Measurements from ENCODE around the gene LIMA1.

Gene LIMA1

DNA sequence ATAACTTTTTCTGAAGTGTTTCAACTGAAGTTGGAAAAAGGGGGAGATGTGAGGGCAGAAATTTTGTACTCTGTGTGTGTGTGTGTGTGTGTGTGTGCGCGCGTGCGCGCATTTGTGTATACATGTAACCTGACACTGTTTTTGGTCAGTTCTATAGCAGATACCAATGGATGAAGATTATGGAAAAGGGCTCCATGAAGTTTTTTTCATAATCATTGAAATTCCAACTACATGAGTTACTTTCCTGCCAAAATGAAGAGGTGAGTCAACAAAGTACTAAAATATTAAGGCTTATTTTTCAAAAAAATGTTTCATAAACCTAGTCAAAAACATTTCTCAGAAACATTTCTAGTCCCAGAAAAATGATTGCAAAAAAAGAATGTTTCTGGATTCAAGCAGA is 90.4 kb downstream of the LIMA1 start:
- Histone ChIP-seq H3K9me3 (ENCODE audit: control extremely low read depth in 1 of 5, control insufficient read depth in 4 of 5, insufficient read depth in 2 of 5, low read depth in 1 of 5, low read length in 4 of 5) (no peaks in the 10 kb centered on the region), H3K27ac (ENCODE audit: insufficient read depth in 1 of 2, low read depth in 1 of 2, low read length in 2 of 2, poor library complexity in 1 of 2, severe bottlenecking in 2 of 2) (no peak overlapping the region), H3K4me1 (ENCODE audit: control extremely low read depth in 1 of 4, control insufficient read depth in 4 of 4, insufficient read depth in 4 of 4, low read length in 3 of 4) (no peaks in the 10 kb centered on the region), H3K4me3 (ENCODE audit: control insufficient read depth in 1 of 7, extremely low read depth in 1 of 7, insufficient read depth in 4 of 7, low read depth in 2 of 7, low read length in 6 of 7) (no peak overlapping the region), H3K36me3 (ENCODE audit: control insufficient read depth in 4 of 4, insufficient read depth in 4 of 4, low read length in 3 of 4) (peaks cover 5 to 31% (median 13%) of the 10 kb centered on the region in 4 experiments), H3K27me3 (replicated peaks in 2 of 5; ENCODE audit: control insufficient read depth in 4 of 5, insufficient read depth in 5 of 5, low read length in 4 of 5) (no peaks in the 10 kb centered on the region)
- POLR2A ChIA-PET = no interaction called here
- DNase-seq = no peak
- no CpG with 5 or more reads among the region's 5 CpGs for WGBS (ENCODE audit: insufficient coverage)
- CTCF ChIA-PET = no interaction called here

- H3K27ac ChIP-seq (ENCODE audit: insufficient read depth in 1 of 2, low read depth in 1 of 2, low read length in 2 of 2, poor library complexity in 1 of 2, severe bottlenecking in 2 of 2) = no peak overlapping the region
- H3K4me3 ChIP-seq (ENCODE audit: control insufficient read depth in 1 of 7, extremely low read depth in 1 of 7, insufficient read depth in 4 of 7, low read depth in 2 of 7, low read length in 6 of 7) = no peak overlapping the region
- ChIA-PET POLR2A (no interaction called here), CTCF (no interaction called here)
- H3K4me1 ChIP-seq (ENCODE audit: control extremely low read depth in 1 of 4, control insufficient read depth in 4 of 4, insufficient read depth in 4 of 4, low read length in 3 of 4) = no peaks in the 10 kb centered on the region
- H3K9me3 ChIP-seq (ENCODE audit: control extremely low read depth in 1 of 5, control insufficient read depth in 4 of 5, insufficient read depth in 2 of 5, low read depth in 1 of 5, low read length in 4 of 5) = no peaks in the 10 kb centered on the region
- peaks cover 5 to 29% (median 13%) of the 10 kb centered on the region in 4 experiments for H3K36me3 ChIP-seq (ENCODE audit: control insufficient read depth in 4 of 4, insufficient read depth in 4 of 4, low read length in 3 of 4)
- no peak for DNase-seq
- no peaks in the 10 kb centered on the region for H3K27me3 ChIP-seq (replicated peaks in 2 of 5; ENCODE audit: control insufficient read depth in 4 of 5, insufficient read depth in 5 of 5, low read length in 4 of 5)
- 100% methylated on average over 3 of the region's 4 CpGs for WGBS (ENCODE audit: insufficient coverage)
These were observed 91.1 kb downstream of the LIMA1 start for GRCh38 chr12:50192236-50192635.

DNA sequence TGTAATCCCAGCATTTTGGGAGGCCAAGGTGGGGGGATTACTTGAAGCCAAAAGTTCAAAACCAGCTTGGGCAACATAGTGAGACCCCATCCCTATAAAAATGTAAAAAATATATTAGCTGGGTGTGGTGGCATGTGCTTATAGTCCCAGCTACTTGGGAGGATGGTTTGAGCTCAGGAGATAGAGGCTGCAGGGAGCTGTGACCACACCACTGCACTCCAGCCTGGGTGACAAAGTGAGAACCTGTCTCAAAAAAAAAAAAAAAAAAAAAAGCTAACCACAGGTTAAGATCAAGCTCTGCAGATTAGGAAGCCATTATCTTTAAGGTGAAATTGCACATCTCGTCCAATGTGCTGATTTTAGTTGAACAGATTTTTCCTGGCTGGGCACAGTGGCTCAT is 92.5 kb downstream of the LIMA1 start:
- ChIA-PET CTCF (interaction anchor here (0.9 to 1.2 kb wide), 2 partner anchors 13 to 123 kb away, joined by 3 to 4 read pairs; no protein-coding TSS in a partner anchor), POLR2A (interaction anchor here (0.6 kb wide), 1 partner anchor 534 kb away, joined by 5 read pairs; no protein-coding TSS in a partner anchor)
- no peak for DNase-seq
- no peaks in the 10 kb centered on the region for H3K9me3 ChIP-seq (ENCODE audit: control extremely low read depth in 1 of 5, control insufficient read depth in 4 of 5, insufficient read depth in 2 of 5, low read depth in 1 of 5, low read length in 4 of 5)
- no peak overlapping the region for H3K4me3 ChIP-seq (ENCODE audit: control insufficient read depth in 1 of 7, extremely low read depth in 1 of 7, insufficient read depth in 4 of 7, low read depth in 2 of 7, low read length in 6 of 7)
- peaks cover 5 to 24% (median 10%) of the 10 kb centered on the region in 4 experiments for H3K36me3 ChIP-seq (ENCODE audit: control insufficient read depth in 4 of 4, insufficient read depth in 4 of 4, low read length in 3 of 4)
- WGBS (ENCODE audit: insufficient coverage) = 100% methylated on average over 1 of the region's 1 CpG
- no peaks in the 10 kb centered on the region for H3K4me1 ChIP-seq (ENCODE audit: control extremely low read depth in 1 of 4, control insufficient read depth in 4 of 4, insufficient read depth in 4 of 4, low read length in 3 of 4)
- no peaks in the 10 kb centered on the region for H3K27me3 ChIP-seq (replicated peaks in 2 of 5; ENCODE audit: control insufficient read depth in 4 of 5, insufficient read depth in 5 of 5, low read length in 4 of 5)
- H3K27ac ChIP-seq (ENCODE audit: insufficient read depth in 1 of 2, low read depth in 1 of 2, low read length in 2 of 2, poor library complexity in 1 of 2, severe bottlenecking in 2 of 2) = no peak overlapping the region

- CTCF ChIA-PET = interaction anchor here (0.6 kb wide), 1 partner anchor 27 kb away, joined by 3 read pairs; no protein-coding TSS in a partner anchor
- H3K4me3 ChIP-seq (ENCODE audit: control insufficient read depth in 1 of 7, extremely low read depth in 1 of 7, insufficient read depth in 4 of 7, low read depth in 2 of 7, low read length in 6 of 7) = no peak overlapping the region
- H3K27ac ChIP-seq (ENCODE audit: insufficient read depth in 1 of 2, low read depth in 1 of 2, low read length in 2 of 2, poor library complexity in 1 of 2, severe bottlenecking in 2 of 2) = no peak overlapping the region
- H3K36me3 ChIP-seq (ENCODE audit: control insufficient read depth in 4 of 4, insufficient read depth in 4 of 4, low read length in 3 of 4) = peaks cover 5 to 22% (median 11%) of the 10 kb centered on the region in 4 experiments
- no peaks in the 10 kb centered on the region for H3K4me1 ChIP-seq (ENCODE audit: control extremely low read depth in 1 of 4, control insufficient read depth in 4 of 4, insufficient read depth in 4 of 4, low read length in 3 of 4)
- POLR2A ChIA-PET = no interaction called here
- H3K9me3 ChIP-seq (ENCODE audit: control extremely low read depth in 1 of 5, control insufficient read depth in 4 of 5, insufficient read depth in 2 of 5, low read depth in 1 of 5, low read length in 4 of 5) = no peaks in the 10 kb centered on the region
- no peaks in the 10 kb centered on the region for H3K27me3 ChIP-seq (replicated peaks in 2 of 5; ENCODE audit: control insufficient read depth in 4 of 5, insufficient read depth in 5 of 5, low read length in 4 of 5)
- 92% methylated on average over 2 of the region's 5 CpGs for WGBS (ENCODE audit: insufficient coverage)
- DNase-seq = no peak
These were observed 94.3 kb downstream of the LIMA1 start for GRCh38 chr12:50188875-50189575.

- no peaks in the 10 kb centered on the region for H3K9me3 ChIP-seq (ENCODE audit: control extremely low read depth in 1 of 5, control insufficient read depth in 4 of 5, insufficient read depth in 2 of 5, low read depth in 1 of 5, low read length in 4 of 5)
- CTCF ChIA-PET = interaction anchor here (1.1 kb wide), 2 partner anchors 10 to 114 kb away, joined by 3 to 4 read pairs; no protein-coding TSS in a partner anchor
- POLR2A ChIA-PET = interaction anchor here (0.5 kb wide), 1 partner anchor 106 kb away, joined by 3 read pairs; no protein-coding TSS in a partner anchor
- H3K27ac ChIP-seq (ENCODE audit: insufficient read depth in 1 of 2, low read depth in 1 of 2, low read length in 2 of 2, poor library complexity in 1 of 2, severe bottlenecking in 2 of 2) = no peak overlapping the region
- no peak for DNase-seq
- H3K4me3 ChIP-seq (ENCODE audit: control insufficient read depth in 1 of 7, extremely low read depth in 1 of 7, insufficient read depth in 4 of 7, low read depth in 2 of 7, low read length in 6 of 7) = no peak overlapping the region
- peaks cover 5 to 24% (median 11%) of the 10 kb centered on the region in 4 experiments for H3K36me3 ChIP-seq (ENCODE audit: control insufficient read depth in 4 of 4, insufficient read depth in 4 of 4, low read length in 3 of 4)
- H3K27me3 ChIP-seq (replicated peaks in 2 of 5; ENCODE audit: control insufficient read depth in 4 of 5, insufficient read depth in 5 of 5, low read length in 4 of 5) = no peaks in the 10 kb centered on the region
- WGBS (ENCODE audit: insufficient coverage) = 97% methylated on average over 4 of the region's 4 CpGs
- no peaks in the 10 kb centered on the region for H3K4me1 ChIP-seq (ENCODE audit: control extremely low read depth in 1 of 4, control insufficient read depth in 4 of 4, insufficient read depth in 4 of 4, low read length in 3 of 4)
These were observed 95.0 kb downstream of the LIMA1 start for GRCh38 chr12:50188241-50188781.

GRCh38 chr12:50187084-50187900 is 96.0 kb downstream of the LIMA1 start:
- 96% methylated on average over 3 of the region's 7 CpGs for WGBS (ENCODE audit: insufficient coverage)

More at GRCh38 chr12:50187084-50187900, 96.0 kb downstream of the LIMA1 start:
- ChIA-PET POLR2A (no interaction called here), CTCF (interaction anchor here (1.1 to 1.8 kb wide), 4 partner anchors 9 to 128 kb away, joined by 3 to 6 read pairs (median 4); no protein-coding TSS in a partner anchor)
- H3K27me3 ChIP-seq (replicated peaks in 2 of 5; ENCODE audit: control insufficient read depth in 4 of 5, insufficient read depth in 5 of 5, low read length in 4 of 5) = no peaks in the 10 kb centered on the region
- no peak overlapping the region for H3K27ac ChIP-seq (ENCODE audit: insufficient read depth in 1 of 2, low read depth in 1 of 2, low read length in 2 of 2, poor library complexity in 1 of 2, severe bottlenecking in 2 of 2)
- H3K9me3 ChIP-seq (ENCODE audit: control extremely low read depth in 1 of 5, control insufficient read depth in 4 of 5, insufficient read depth in 2 of 5, low read depth in 1 of 5, low read length in 4 of 5) = no peaks in the 10 kb centered on the region
- H3K4me1 ChIP-seq (ENCODE audit: control extremely low read depth in 1 of 4, control insufficient read depth in 4 of 4, insufficient read depth in 4 of 4, low read length in 3 of 4) = no peaks in the 10 kb centered on the region
- H3K4me3 ChIP-seq (ENCODE audit: control insufficient read depth in 1 of 7, extremely low read depth in 1 of 7, insufficient read depth in 4 of 7, low read depth in 2 of 7, low read length in 6 of 7) = no peak overlapping the region
- peaks cover 0 to 20% (median 8%) of the 10 kb centered on the region in 4 experiments for H3K36me3 ChIP-seq (ENCODE audit: control insufficient read depth in 4 of 4, insufficient read depth in 4 of 4, low read length in 3 of 4)
- DNase-seq = no peak
